Measurements from ENCODE around the gene BAG3. TPM values are rescaled to one million over a fixed set of nuclear protein-coding genes. Genes with fewer than 3 reads are reported as not detected.
"Not testable (repeated sequence)": the region's sequence is repeated elsewhere in the genome, so short reads cannot be mapped to it uniquely, and the experiment has no call there.

The BAG3 gene
- total RNA-seq, 2 experiments from 2014 or later, result 27.1 to 27.6 TPM

DNA sequence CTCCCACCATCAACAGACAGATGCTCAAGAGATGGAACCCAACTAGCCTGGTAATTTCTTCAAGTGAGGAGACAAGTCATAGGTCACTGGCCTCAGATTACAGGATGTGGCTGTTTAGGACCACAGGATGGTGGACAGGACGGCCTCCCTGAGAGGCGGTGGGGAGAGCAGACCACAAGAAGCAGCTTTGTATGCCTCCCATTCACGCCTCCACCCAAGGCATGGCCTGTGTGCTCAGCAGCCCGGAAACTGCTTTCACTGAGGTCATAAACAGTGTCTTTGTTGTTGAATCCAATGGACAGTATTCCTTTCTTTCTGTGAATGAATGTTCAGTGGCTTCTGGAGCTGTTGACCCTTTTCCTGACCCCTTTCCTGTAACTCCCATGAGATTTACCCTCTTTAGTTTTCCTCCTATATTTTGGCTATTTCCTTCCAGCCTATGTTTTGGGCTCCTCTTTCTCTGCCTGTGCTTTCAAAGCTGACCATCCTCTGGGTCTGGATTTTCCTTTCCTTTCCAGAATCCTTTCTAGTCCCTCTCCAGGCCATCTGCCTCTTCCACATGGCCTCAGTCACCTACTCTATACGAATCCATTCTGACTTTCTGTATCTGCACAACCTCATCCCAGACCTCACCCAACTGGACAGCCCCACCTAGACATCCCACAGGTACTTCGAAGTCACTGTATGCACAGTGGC is 42.2 kb downstream of the BAG3 start:
- CTCF ChIA-PET, result interaction anchor here (0.6 to 1.9 kb wide), 4 partner anchors 8 to 666 kb away, joined by 3 to 6 read pairs (median 4); no protein-coding TSS in a partner anchor
- Mint-ChIP-seq H3K9me3 (no peaks in the 10 kb centered on the region), H3K27me3 (peaks cover 2% of the 10 kb centered on the region), H3K36me3 (ENCODE audit: low read depth) (no peaks in the 10 kb centered on the region), H3K4me3 (no peak overlapping the region), H3K27ac (no peak overlapping the region), H3K4me1 (peaks cover 1% of the 10 kb centered on the region)
- POLR2A ChIA-PET, result no interaction called here
- DNase-seq, result no peak

DNA sequence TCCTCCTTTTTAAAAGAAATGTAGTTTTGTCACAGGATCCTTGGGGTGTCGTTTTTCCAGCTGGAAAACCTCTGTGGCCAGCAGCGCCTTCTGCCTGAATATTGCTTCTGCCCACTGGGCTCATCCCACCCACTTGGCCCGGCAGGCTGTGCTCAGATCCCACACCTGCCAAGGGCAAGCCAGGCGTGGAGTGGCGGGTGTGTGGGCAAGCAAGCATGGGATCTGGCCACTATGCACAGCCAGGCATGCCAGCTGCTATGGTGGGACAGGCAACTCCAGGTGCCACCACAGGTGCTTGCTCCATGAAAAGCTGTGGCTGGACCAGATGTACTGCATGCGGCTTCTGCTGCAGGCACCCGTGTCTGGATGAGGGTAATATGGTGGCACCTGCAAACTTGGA is 43.4 kb downstream of the BAG3 start:
- H3K4me1 Mint-ChIP-seq, result peaks cover 1% of the 10 kb centered on the region
- ChIA-PET POLR2A (no interaction called here), CTCF (interaction anchor here (0.8 to 2.2 kb wide), 7 partner anchors 10 to 30 kb away, joined by 3 to 9 read pairs (median 3); no protein-coding TSS in a partner anchor)

DNA sequence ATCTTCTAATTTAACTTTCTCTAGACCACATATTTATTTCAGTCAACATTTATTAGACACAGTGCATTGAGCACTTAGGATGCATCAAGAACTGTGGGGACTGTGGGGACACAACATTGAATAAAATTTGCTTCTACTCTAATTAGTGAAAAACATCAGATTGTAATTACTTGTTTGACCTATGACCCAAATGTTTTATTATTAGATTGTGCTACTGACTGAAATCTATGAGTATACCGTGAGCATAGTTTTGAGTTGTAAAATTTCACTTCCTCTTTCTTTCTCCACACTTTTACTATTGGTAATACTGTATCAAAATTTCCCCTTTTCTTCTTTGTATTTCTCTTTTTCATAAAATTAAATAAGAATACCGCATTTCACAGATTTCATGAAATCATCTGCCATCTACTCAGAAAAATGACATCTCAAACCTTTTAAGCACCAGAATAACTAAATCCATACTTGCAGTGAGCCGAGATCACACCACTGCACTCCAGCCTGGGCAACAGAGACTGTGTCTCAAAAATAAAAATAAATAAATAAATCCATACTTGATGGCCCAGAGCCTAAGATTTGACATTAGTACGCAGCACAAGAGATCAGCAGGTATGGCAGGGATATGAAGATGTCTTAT is 49.3 kb downstream of the BAG3 start:
- Mint-ChIP-seq H3K9me3 (peaks cover 4% of the 10 kb centered on the region), H3K27ac (no peak overlapping the region), H3K4me1 (peaks cover 23% of the 10 kb centered on the region), H3K27me3 (no peaks in the 10 kb centered on the region), H3K4me3 (no peak overlapping the region), H3K36me3 (ENCODE audit: low read depth) (peaks cover 4% of the 10 kb centered on the region)
- DNase-seq, result no peak
- ChIA-PET CTCF (interaction anchor here (0.6 kb wide), 1 partner anchor 29 kb away, joined by 5 read pairs; no protein-coding TSS in a partner anchor), POLR2A (no interaction called here)

More for the DNA sequence above, 43.4 kb downstream of the BAG3 start:
- Mint-ChIP-seq H3K9me3 (no peaks in the 10 kb centered on the region), H3K36me3 (ENCODE audit: low read depth) (no peaks in the 10 kb centered on the region), H3K27me3 (peaks cover 2% of the 10 kb centered on the region), H3K27ac (no peak overlapping the region), H3K4me3 (no peak overlapping the region)
- DNase-seq, result no peak

DNA sequence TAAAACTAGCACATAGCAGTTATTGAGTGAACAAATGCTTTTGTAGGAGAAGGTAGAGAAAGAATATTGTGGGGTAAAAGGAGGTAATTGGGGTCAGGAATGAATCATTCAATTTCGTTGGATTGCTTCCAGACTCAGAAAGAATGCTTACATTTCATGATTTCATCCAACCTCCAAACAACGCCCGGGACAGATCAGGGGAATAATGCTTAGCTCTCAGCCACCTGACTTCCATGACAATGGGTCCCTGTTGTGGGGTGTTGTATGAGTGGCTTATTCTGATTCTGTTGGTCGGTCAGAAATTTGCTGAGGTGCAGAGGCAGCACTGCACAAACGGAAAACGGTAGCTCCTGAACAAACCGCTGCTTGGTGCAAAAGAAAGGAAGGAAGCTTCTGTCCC is 50.7 kb downstream of the BAG3 start:
- H3K4me1 Mint-ChIP-seq, result peaks cover 34% of the 10 kb centered on the region
- H3K27ac Mint-ChIP-seq, result no peak overlapping the region

DNA sequence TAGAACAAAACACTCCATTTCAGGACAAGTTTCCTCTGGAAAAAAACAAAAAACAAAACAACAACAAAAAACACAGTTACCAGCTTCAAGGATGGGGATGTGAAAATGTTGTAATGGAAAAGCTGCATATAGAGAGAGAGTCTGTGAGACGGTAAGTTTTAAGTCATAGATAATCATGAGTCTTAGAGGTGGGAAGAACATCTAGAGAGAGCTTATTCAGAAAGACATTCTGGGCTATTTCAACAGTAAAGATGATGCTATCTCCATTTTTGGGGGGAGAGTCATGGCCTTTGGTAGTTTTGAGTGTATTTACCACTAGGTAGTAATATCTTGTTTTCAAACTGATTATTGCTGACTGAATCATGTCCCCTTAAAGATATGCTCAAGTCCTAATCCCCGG is 51.4 kb downstream of the BAG3 start:
- POLR2A ChIA-PET, result no interaction called here
- Mint-ChIP-seq H3K4me1 (peaks cover 39% of the 10 kb centered on the region), H3K27me3 (no peaks in the 10 kb centered on the region), H3K27ac (no peak overlapping the region), H3K36me3 (ENCODE audit: low read depth) (peaks cover 21% of the 10 kb centered on the region), H3K9me3 (peaks cover 20% of the 10 kb centered on the region), H3K4me3 (no peak overlapping the region)
- CTCF ChIA-PET, result interaction anchor here (1.1 to 2.3 kb wide), 4 partner anchors 8 to 24 kb away, joined by 3 to 14 read pairs (median 4); partner anchors contain the start of gene INPP5F
- DNase-seq, result no peak

More for the DNA sequence above, 50.7 kb downstream of the BAG3 start:
- no peaks in the 10 kb centered on the region for H3K27me3 Mint-ChIP-seq
- H3K36me3 Mint-ChIP-seq (ENCODE audit: low read depth), result peaks cover 14% of the 10 kb centered on the region
- no peak for DNase-seq
- ChIA-PET CTCF (interaction anchor here (0.7 to 2.3 kb wide), 4 partner anchors 9 to 17 kb away, joined by 4 to 14 read pairs (median 4); no protein-coding TSS in a partner anchor), POLR2A (interaction anchor here (0.6 kb wide), 1 partner anchor 43 kb away, joined by 3 read pairs; no protein-coding TSS in a partner anchor)
- H3K9me3 Mint-ChIP-seq, result peaks cover 14% of the 10 kb centered on the region
- no peak overlapping the region for H3K4me3 Mint-ChIP-seq

DNA sequence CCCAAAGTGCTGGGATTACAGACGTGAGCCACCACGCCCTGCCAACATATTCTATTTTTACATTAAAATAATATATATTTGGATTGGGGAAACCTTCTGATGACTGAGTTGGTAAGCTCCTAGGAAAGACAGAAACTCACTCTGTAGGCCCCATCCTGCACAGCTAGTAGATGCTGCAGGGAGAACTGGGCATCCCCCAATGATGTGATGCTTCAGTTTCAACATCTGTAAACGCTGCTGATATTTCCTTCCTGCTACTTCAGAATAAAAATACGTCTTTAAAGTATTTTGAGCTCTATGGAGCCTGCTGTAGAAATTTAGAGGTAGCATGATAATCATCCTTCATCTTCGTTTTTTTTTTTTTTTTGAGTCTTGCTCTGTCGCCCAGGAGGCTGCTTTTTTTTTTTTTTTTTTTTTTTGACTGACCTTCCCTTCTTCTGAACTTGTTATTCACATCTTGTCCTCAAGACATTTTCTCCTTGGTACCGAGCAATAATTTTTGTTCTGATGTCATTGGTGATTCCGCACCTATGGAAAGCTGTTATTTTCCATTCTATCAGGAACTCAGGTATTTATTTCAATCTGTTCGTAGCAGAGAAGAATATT is 52.8 kb downstream of the BAG3 start:
- H3K27ac Mint-ChIP-seq, result peak overlapping the region; percentile 88
- no peak for DNase-seq
- POLR2A ChIA-PET, result no interaction called here
- peaks cover 41% of the 10 kb centered on the region for H3K4me1 Mint-ChIP-seq
- H3K36me3 Mint-ChIP-seq (ENCODE audit: low read depth), result peaks cover 27% of the 10 kb centered on the region
- CTCF ChIA-PET, result interaction anchor here (0.6 to 1.8 kb wide), 9 partner anchors 9 to 48 kb away, joined by 3 to 8 read pairs (median 5); partner anchors contain the start of gene INPP5F
- peaks cover 22% of the 10 kb centered on the region for H3K9me3 Mint-ChIP-seq
- no peaks in the 10 kb centered on the region for H3K27me3 Mint-ChIP-seq
- no peak overlapping the region for H3K4me3 Mint-ChIP-seq

DNA sequence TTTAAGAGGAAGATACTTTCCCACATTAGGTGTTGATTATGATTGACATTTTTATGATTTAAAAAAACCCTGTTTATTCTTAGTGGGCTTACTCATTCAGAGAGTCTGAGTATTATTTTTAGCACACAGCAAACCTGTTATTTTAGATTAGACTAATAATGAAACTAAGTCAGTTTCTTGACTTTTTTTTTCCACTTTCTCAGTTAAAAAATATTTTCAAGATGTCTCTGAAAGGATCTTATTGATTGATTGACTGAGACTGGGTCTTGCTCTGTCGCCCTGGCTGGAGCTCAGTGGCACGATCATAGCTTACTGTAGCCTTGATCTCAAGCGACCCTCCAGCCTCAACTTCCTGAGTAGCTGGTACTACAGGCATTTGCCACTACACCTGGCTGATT is 54.3 kb downstream of the BAG3 start:
- POLR2A ChIA-PET, result interaction anchor here (0.7 to 0.9 kb wide), 2 partner anchors 20 to 628 kb away, joined by 3 read pairs; partner anchors contain the start of gene INPP5F
- peak overlapping the region; percentile 33 for H3K4me3 Mint-ChIP-seq
- H3K4me1 Mint-ChIP-seq, result peaks cover 40% of the 10 kb centered on the region
- peaks cover 24% of the 10 kb centered on the region for H3K9me3 Mint-ChIP-seq
- peaks cover 28% of the 10 kb centered on the region for H3K36me3 Mint-ChIP-seq (ENCODE audit: low read depth)
- CTCF ChIA-PET, result interaction anchor here (0.8 to 1.8 kb wide), 3 partner anchors 19 to 103 kb away, joined by 4 to 8 read pairs (median 4); no protein-coding TSS in a partner anchor
- peak overlapping the region; percentile 88 for H3K27ac Mint-ChIP-seq
- DNase-seq, result peak; percentile 25
- H3K27me3 Mint-ChIP-seq, result no peaks in the 10 kb centered on the region

DNA sequence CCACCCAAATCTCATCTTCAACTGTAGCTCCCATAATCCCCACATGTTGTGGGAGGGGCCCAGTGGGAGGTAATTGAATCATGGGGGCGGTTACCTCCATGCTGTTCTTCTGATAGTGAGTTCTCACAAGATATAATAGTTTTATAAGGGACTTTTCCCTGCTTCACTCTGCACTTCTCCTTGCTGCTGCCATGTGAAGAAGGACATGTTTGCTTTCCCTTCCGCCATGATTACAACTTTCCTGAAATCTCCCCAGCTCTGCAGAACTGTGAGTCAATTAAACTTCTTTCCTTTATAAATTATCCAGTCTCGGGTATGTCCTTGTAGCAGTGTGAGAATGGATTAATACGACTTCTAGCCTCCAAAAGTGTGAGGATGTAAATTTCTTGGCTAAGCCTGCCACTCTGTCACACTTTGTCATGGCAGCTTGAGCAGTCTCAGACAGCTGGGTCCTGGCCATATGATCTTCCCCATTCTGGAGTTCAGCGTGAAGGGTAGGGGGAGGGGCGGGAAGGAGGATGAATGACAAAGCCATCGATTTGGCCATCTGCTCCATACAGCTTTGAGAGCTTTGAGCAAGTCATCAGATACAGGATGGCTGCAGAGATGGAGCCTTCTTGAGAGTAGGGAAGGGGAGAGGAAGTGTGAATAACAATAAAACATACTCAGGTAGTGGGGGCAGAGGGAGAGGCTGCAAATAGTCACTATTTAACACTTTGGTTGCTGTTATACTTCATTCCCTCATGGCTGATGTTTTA is 55.5 kb downstream of the BAG3 start:
- ChIA-PET POLR2A (no interaction called here), CTCF (interaction anchor here (0.6 to 1.0 kb wide), 2 partner anchors 12 to 533 kb away, joined by 3 read pairs; no protein-coding TSS in a partner anchor)
- H3K4me1 Mint-ChIP-seq, result peaks cover 38% of the 10 kb centered on the region
- H3K27me3 Mint-ChIP-seq, result no peaks in the 10 kb centered on the region
- DNase-seq, result no peak
- no peak overlapping the region for H3K27ac Mint-ChIP-seq
- H3K4me3 Mint-ChIP-seq, result no peak overlapping the region
- peaks cover 32% of the 10 kb centered on the region for H3K9me3 Mint-ChIP-seq
- peaks cover 28% of the 10 kb centered on the region for H3K36me3 Mint-ChIP-seq (ENCODE audit: low read depth)

DNA sequence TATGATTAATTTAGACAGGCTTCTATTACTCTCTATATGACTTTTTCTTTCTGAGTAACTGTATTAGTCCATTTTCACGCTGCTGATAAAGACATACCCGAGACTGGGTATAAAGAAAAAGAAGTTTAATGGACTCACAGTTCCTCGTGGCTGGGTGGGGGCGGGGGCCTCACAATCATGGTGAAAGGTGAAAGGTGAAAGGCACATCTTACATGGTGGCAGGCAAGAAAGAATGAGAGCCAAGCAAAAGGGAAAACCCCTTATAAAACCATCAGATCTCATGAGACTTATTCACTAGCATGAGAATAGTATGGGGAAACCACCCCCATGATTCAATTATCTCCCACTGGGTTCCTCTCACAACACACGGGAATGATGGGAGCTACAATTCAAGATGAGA is 56.2 kb downstream of the BAG3 start:
- CTCF ChIA-PET, result interaction anchor here (0.7 to 1.8 kb wide), 3 partner anchors 12 to 101 kb away, joined by 3 to 9 read pairs (median 3); no protein-coding TSS in a partner anchor
- Mint-ChIP-seq H3K4me1 (peaks cover 38% of the 10 kb centered on the region), H3K9me3 (peaks cover 36% of the 10 kb centered on the region), H3K36me3 (ENCODE audit: low read depth) (peaks cover 28% of the 10 kb centered on the region)
- DNase-seq, POLR2A ChIA-PET, H3K27me3 Mint-ChIP-seq, H3K27ac Mint-ChIP-seq, H3K4me3 Mint-ChIP-seq: not testable (repeated sequence)

DNA sequence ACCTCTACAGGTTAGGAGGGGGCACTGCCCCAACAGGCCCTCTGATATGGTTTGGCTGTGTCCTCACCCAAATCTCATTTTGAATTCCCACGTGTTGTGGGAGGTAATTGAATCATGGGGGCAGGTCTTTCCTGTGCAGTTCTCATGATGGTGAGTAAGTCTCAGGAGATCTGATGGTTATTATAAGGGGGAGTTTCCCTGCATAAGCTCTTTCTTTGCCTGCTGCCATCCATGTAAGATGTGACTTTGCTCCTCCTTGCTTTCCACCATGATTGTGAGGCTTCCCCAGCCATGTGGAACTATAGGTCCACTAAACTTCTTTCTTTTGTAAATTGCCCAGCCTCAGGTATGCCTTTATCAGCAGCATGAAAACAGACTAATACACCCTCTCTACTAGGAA is 59.8 kb downstream of the BAG3 start:
- peaks cover 30% of the 10 kb centered on the region for H3K9me3 Mint-ChIP-seq
- H3K27me3 Mint-ChIP-seq, POLR2A ChIA-PET, H3K27ac Mint-ChIP-seq, H3K4me3 Mint-ChIP-seq, DNase-seq: not testable (repeated sequence)
- peaks cover 16% of the 10 kb centered on the region for H3K4me1 Mint-ChIP-seq
- peaks cover 22% of the 10 kb centered on the region for H3K36me3 Mint-ChIP-seq (ENCODE audit: low read depth)
- CTCF ChIA-PET, result interaction anchor here (0.9 to 1.1 kb wide), 2 partner anchors 9 to 42 kb away, joined by 3 to 4 read pairs; no protein-coding TSS in a partner anchor

DNA sequence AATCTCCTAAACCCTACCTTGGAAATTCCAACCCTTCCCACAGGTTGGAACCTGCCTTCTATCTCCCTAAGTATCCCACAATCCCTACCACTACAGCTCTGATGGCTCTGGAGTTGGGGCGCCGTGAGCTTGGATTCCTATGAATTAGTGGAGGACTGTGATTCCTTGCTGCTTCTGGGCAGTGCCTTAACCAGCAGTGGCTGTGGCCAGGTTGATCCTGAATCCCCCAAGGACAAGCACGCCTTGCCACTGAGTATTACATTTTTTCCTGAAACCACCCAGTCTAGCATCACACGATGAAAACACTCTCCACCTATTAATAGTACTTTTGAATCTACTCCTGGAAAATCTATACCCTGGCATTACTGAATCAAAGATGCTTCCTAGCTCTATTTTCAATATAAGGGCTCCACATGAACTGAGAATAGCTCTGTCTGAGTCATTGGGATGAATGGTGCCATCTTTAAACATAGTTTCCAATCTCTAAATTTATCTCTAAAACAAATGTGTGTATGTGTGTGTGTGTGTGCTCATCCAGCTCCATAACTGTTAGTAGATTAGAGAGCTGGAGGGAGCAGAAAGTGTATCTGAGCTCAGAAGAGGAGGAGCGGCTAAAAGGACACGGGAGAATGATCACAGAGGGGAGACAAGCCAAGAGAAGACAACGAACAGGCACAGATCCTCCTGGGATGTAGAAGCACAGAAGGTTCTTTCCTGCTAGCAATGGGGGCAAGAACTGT is 62.7 kb downstream of the BAG3 start:
- Mint-ChIP-seq H3K4me3 (no peak overlapping the region), H3K36me3 (ENCODE audit: low read depth) (peaks cover 2% of the 10 kb centered on the region), H3K27ac (no peak overlapping the region), H3K4me1 (peaks cover 3% of the 10 kb centered on the region), H3K27me3 (peaks cover 4% of the 10 kb centered on the region), H3K9me3 (peaks cover 14% of the 10 kb centered on the region)
- CTCF ChIA-PET, result interaction anchor here (1.0 to 1.6 kb wide), 5 partner anchors 9 to 30 kb away, joined by 3 to 7 read pairs (median 3); partner anchors contain the start of gene INPP5F
- DNase-seq, result no peak
- POLR2A ChIA-PET, result no interaction called here

All from activated CD4-positive, alpha-beta T cell treated with anti-CD3 and anti-CD28 coated beads, Interleukin-2, amount 10 ng/mL, durations not matched to agents 7 days and 5 days (primary cell).